ENCODE measurements around the gene CAND1.

Gene CAND1

DNA sequence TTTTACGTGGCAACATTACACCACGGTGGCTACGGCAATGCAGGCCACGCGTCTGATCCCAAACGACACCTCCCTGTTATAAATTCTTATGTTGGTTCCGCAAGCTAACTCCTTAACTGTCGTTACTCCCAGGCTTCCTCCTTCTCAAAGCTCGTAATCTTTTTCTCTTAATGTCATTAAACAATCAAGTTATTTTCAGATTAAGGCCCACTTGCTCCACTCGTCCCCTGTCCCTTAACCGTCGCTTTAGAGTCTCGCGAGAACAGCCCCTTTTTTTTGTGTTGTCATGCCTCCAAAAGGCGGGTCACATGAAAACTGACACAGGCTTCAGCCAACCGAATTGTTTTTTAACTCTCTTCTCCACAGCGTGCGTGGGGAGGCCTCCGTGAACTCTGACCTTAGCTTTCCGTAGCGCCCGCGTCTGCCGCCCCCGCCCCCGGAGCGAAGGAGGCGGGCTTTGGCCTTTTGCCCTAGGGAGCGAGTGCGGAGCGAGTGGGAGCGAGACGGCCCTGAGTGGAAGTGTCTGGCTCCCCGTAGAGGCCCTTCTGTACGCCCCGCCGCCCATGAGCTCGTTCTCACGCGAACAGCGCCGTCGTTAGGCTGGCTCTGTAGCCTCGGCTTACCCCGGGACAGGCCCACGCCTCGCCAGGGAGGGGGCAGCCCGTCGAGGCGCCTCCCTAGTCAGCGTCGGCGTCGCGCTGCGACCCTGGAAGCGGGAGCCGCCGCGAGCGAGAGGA, at the start of gene CAND1:
CAND1 (plus strand) TSS at position 463 of the 737 bp plus-strand sequence. CDS start 360 bp downstream, outside the sequence.
- DNase-seq (ENCODE audit: low read depth in 2 of 2), result peak; percentile 89 to 95

- no peak for DNase-seq (ENCODE audit: low read depth in 2 of 2)
Observed at GRCh38 chr12:67220065-67220464, 49.1 kb upstream of the CAND1 start.

DNA sequence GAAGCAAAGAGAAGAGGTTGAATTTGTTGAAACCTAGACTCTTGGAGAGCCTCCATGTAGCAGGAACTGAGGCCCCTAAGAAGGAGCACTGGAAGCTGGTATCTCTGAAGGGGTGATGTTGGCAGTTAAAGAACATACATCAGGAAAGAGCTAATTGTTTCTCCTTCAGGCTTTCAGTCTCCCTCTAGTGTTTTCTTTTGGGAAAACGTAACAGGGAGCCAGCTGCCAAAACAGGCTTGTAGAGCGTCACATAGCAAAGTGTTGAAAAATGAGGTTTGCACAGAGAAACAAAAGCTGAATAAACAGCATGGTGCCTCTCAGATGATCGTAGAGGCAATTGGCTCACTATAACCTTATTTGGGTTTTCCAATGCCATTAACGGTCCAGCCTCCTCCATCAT, 46.9 kb upstream of the CAND1 start:
- no peak for DNase-seq (ENCODE audit: low read depth in 2 of 2)

DNA sequence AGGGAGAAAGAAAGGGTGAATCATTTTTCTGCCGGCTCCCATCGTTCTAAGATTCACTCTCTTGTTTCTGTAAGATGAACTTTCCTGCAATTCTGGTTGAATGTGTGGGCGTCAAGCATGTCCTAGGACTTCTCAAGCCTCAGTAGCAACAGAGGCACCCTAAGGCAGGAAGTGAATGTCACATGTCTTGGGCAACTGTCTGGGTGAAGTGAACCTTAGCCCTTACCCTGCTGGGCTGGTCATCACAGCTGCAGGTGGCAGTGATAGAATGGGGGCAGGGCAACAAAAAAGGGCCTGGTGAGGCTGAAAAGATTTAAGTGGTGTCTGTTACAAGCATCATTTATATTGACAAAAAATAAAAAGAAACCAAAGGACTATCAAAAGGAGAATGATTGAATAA, 45.9 kb upstream of the CAND1 start:
- DNase-seq (ENCODE audit: low read depth in 2 of 2), result no peak

- DNase-seq (ENCODE audit: low read depth in 2 of 2), result no peak
Observed at GRCh38 chr12:67237231-67237630, 31.9 kb upstream of the CAND1 start.

DNA sequence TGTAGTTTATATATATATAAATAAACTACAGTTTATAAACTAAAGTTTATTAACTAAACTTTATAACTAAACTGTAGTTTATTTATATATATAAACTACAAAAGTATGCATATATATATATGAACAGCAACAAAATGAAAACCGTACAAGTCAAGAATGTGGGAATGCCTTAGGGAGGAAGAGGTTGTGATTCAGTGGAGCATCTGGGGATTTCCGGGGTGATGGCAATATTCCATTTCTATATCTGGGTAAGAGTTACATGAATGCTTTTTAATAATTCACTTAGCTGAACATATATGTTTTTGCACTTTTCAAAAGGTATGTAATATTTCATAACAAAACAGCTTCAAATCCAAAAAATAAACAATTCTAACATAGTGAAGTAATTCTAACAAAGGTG, 30.1 kb upstream of the CAND1 start:
- no peak for DNase-seq (ENCODE audit: low read depth in 2 of 2)

DNA sequence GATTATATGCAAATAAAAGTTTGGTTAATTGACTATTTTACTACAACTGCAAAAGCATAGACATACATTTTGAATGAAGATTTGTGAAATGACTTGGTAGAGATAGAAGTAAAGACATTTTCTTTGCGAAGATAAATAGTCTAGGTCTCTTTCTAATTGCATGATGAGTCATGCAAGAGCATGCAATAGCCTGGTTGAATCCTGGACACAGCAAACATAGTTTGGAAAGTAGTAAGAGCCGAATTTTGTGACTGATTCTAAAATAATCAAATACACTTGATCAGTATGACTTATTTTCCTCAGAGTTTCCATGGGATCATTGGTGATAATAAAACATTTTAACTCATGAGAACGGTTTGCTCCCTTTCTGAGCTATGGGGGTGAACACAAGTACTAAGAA, 27.7 kb upstream of the CAND1 start:
- DNase-seq (ENCODE audit: low read depth in 2 of 2), result no peak

DNA sequence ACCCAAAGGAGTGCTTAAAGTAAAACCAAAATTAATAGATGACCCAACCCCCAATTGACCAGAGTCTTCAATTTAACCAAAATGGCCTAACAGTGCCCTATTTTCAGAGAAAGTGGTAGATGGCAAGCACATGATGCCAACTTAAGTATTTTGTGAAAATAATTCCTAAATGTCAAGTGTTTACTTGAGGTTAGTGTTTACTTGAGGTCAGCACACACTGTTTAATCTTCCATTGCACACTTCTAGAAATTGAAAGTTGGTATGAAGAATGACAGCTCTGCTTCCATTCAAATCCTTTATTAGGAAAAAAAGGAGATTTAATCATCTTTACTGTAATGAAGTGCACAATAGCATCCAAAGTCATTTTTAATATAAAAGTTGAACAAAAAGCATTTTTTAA, 25.9 kb upstream of the CAND1 start:
- DNase-seq (ENCODE audit: low read depth in 2 of 2), result no peak

GRCh38 chr12:67245571-67245970, 23.6 kb upstream of the CAND1 start:
- DNase-seq (ENCODE audit: low read depth in 2 of 2), result no peak

GRCh38 chr12:67251012-67251411, 18.1 kb upstream of the CAND1 start:
- no peak for DNase-seq (ENCODE audit: low read depth in 2 of 2)

DNA sequence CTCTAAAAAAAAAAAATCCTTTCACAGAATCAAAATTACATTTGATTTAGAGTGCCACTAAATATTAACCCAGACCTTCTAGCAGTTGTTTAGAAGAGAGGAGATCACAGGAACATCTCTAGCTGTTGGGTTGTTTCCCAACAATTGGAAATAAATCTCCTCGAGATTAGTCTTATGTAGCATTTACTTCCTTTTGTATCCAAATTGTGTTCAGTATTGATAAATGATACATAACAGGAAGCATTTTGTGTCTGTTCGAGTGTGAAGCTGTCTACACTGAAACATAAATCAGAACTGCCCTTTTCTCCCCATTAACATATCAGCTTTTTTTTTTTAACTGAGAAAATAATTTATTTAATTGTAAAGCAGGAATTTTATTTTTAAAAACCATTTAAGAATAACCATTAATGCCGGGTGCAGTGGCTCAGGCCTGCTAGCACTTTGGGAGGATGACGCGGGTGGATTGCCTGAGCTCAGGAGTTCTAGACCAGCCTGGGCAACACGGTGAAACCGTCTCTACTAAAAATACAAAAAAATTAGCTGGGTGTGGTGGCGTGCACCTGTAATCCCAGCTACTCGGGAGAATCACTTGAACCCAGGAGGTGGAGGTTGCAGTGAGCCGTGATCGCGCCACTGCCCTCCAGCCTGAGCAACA, 14.7 kb upstream of the CAND1 start:
- no peak for DNase-seq (ENCODE audit: low read depth in 2 of 2)

GRCh38 chr12:67256649-67257048, 12.5 kb upstream of the CAND1 start:
- DNase-seq (ENCODE audit: low read depth in 2 of 2), result no peak

GRCh38 chr12:67263471-67263870, 5.7 kb upstream of the CAND1 start:
- no peak for DNase-seq (ENCODE audit: low read depth in 2 of 2)

DNA sequence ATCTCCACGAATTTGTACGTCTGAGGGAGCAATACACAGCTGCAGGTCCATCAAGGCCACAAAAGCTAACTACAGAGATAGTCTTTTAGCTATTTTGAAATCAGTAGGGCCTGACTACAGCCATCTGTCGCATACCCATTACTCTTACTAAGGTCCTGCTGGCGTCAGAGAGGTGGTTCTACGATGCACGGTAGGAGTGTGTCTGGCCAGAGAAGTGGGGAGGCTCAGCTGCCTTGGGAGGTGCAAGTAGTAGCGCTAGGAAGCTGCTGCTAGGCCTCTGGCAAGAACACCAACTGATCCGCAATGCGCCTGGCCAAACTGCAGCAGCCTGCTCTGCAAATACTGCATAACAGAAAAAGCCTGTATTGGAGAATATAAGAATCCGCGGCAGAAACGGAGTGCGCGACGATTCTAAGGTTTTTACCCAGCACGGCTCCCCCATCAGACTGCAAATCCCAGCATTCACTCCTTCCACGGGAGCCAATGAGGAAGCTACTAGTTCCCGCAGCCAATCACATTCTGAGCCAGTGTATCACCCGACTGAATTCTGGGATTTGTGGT, 743 bp upstream of the CAND1 start:
- DNase-seq (ENCODE audit: low read depth in 2 of 2), result peak; percentile 58 to 79

DNA sequence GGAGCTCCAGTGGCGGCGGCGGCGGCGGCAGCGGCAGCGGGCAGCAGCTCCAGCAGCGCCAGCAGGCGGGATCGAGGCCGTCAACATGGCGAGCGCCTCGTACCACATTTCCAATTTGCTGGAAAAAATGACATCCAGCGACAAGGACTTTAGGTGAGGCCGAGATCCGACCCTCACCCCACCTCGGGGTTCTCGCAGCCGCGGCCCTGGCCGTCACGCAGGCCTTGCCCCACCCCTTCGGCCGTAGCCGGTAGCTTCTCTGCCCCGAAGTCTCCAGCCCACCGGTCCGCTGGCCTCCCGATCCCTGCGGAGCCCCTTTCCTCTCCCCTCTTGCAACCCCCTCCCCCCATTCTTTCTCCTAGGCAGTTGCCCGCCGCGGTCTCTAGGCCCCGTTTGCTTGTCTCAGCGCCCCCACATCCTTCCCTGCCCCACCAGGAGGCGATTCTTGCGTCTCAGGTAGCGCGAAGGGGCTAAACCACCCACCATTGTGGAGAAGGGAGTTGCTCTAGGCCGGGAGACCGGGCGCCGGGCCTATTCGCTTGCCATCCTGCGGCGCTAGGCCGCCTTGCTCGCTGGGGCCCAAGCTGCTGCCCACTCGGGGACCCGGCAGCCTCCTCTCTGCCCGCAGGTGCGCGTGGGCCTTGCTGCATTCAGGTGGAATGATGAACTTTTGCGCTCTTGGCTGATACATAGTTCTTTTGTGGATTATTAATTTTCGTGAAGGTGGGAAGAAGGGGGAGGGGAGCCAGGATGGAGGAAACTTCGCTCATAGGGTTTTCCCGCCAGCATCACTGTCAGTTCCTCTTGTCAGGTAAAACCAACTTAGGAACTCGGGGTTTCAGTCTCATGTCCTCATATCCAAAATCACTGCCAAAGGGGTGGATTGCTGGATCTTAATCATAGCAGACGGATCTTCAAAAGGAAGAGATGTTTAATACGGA, 745 bp downstream of the CAND1 start:
- peak; percentile 25 to 39 for DNase-seq (ENCODE audit: low read depth in 2 of 2)

DNA sequence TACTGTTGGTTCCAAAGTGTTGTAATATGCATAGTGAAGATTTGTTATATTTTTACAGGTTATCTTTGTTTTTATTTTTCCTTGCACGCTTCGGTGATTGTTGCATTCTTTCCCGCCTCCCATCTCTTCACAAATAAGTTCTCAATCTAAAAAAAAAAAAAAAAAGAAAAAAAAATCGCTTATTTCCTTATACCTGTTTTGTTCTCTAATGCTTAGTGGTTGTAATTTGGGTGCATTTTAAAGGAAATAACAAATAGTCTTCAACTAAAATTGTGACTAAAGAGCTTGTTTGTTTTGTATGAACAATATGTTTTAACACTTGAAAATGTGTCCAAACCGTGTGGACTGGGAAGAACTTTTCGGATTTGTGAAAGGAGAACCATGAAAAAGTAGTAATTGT, 1.5 kb downstream of the CAND1 start:
- no peak for DNase-seq (ENCODE audit: low read depth in 2 of 2)

GRCh38 chr12:67271976-67272375, 2.8 kb downstream of the CAND1 start:
- no peak for DNase-seq (ENCODE audit: low read depth in 2 of 2)

DNA sequence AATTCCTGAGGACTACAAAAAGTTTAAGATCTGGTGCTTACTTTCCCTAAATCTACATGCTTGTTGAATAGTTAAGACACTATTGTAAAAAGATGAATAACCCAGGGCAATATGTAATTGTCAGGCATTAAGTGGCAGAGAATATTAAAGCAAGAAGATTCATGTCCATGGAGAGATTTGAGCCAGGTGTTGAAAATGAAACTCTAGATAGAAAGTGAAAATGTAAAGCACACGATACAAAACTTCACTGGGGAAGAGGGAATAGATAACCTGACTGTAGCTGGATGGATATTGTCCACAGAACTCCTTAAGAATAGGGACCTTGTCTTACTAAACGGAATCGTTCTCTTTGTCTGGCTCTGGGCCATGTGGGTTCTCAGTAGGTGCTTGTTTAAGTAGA, 5.0 kb downstream of the CAND1 start:
- DNase-seq (ENCODE audit: low read depth in 2 of 2), result no peak

DNA sequence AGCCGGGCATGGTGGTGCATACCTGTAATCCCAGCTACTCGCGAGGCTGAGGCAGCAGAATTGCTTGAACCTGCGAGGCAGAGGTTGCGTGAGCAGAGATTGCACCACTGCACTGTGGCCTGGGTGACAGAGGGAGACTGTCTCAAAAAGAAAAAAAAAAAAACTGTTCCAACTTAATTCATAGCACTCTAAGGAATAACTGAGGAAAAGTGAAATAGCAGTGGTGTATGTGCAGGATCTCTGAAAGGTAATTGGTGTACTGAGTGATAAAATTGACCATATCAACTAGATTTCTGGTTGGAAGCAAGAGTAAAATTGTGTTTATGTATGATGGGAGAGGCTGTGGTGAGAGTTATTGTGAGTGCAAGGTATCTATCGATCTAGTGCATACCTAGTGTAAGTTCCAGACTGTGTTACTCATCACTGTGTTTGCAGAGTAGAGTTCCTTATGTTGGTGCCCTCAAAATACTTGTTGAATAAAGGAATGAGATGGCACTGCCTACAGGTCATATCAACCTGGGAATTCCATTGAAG, 6.3 kb downstream of the CAND1 start:
- DNase-seq (ENCODE audit: low read depth in 2 of 2), result no peak

GRCh38 chr12:67276421-67276820, 7.3 kb downstream of the CAND1 start:
- no peak for DNase-seq (ENCODE audit: low read depth in 2 of 2)

GRCh38 chr12:67279637-67280036, 10.5 kb downstream of the CAND1 start:
- DNase-seq (ENCODE audit: low read depth in 2 of 2), result no peak

- DNase-seq (ENCODE audit: low read depth in 2 of 2), result no peak
Observed at GRCh38 chr12:67280088-67280487, 10.9 kb downstream of the CAND1 start.

Measured in stimulated activated CD4-positive, alpha-beta T cell treated with anti-CD3 and anti-CD28 coated beads, Interleukin-4, amount 100 ng/mL, for 48 hours (primary cell).